Right lobe of liver (tissue), 6 donors: ENCODE measurements around the gene HIGD1C. TPM values are rescaled to one million over a fixed set of nuclear protein-coding genes. Genes with fewer than 3 reads are reported as not detected.
"Not testable (repeated sequence)": the region's sequence is repeated elsewhere in the genome, so short reads cannot be mapped to it uniquely, and the experiment has no call there.

Source experiments
- ATAC-seq, 4 donors: fragments of 200-7000 bp; cut with Tn5 transposase; one replicate each; pipeline ENCODE4 v1.9.1; 2020; ENCODE audit warnings: mild to moderate bottlenecking in 4 of 4, moderate library complexity in 4 of 4
- DNase-seq, 3 donors: peaks; one replicate each; pipeline ENCODE4 v3.0.0-alpha.2; 2020
- H3K27ac ChIP-seq, 3 donors: fragments of 200-600 bp; one replicate each; pipeline ENCODE4 v1.8.0; 2022
- H3K27me3 ChIP-seq, 2 donors: fragments of 200-600 bp; one replicate each; pipeline ENCODE4 v1.8.0; 2022
- H3K36me3 ChIP-seq, 4 donors: fragments of 200-600 bp; sonication (generic) in 1 of 4; one replicate each; pipeline versions ENCODE4 v1.5.1 to v1.8.0; 2017 to 2022; ENCODE audit warnings: control low read depth in 1 of 4
- H3K4me1 ChIP-seq, 4 donors: fragments of 200-600 bp; sonication (generic) in 1 of 4; one replicate each; pipeline versions ENCODE4 v1.5.1 to v1.8.0; 2017 to 2022; ENCODE audit warnings: control low read depth in 1 of 4
- H3K4me3 ChIP-seq, 3 donors: fragments of 200-600 bp; one replicate each; pipeline ENCODE4 v1.8.0; 2022
- H3K9me3 ChIP-seq, 4 donors: fragments of 200-600 bp; sonication (generic) in 1 of 4; one replicate each; pipeline versions ENCODE4 v1.5.1 to v1.8.0; 2017 to 2022; ENCODE audit warnings: control low read depth in 1 of 4
- POLR2A ChIP-seq: fragments of 450-650 bp; IDR thresholded peaks from one replicate; pipeline ENCODE4 v1.6.1; 2017; ENCODE audit warnings: antibody characterized with exemption, mild to moderate bottlenecking
- WGBS: methylation state at CpG from one replicate; pipeline ENCODE4 v1.1.6; 2018; ENCODE audit warnings: low coverage, low lambda C conversion rate; ENCODE audit not compliant: insufficient coverage; ENCODE audit errors: missing lambda C conversion rate; 5-methylcytosine and 5-hydroxymethylcytosine counted together
- intact Hi-C, 2 donors: fragments of 100-400 bp; cut with DNase I; formaldehyde crosslinking; loops; one replicate each; pipeline versions ENCODE4 v1.11.2 to v1.14.1; 2022
- small RNA-seq, 2 experiments: library from RNA; depleted of rRNA; stranded (forward); fragments of <200 nt; gene quantifications; one replicate each; pipeline ENCODE3, GENCODE V24; 2016
- total RNA-seq, 6 experiments: library from RNA; depleted of rRNA in 2 of 6; stranded (reverse); fragments of >200 nt in 2 of 6; fragmentation: NEBNext Ultra II Directional in 3 of 6; extraction: Animal tissue kit (Norgen Biotek cat#: 25700) in 3 of 6; gene quantifications; one replicate each; pipeline versions ENCODE4 v1.1.0 to v1.2.4, GENCODE V29; 2016 to 2023
- TF ChIP-seq, protein P1 (sequence below), 4 donors: fragments of 200-600 bp in 3 of 4; fragments of 450-650 bp in 1 of 4; IDR thresholded peaks; one replicate each; pipeline versions ENCODE4 v1.5.1 to v1.8.0; 2016 to 2022; ENCODE audit warnings: antibody characterized with exemption in 4 of 4, mild to moderate bottlenecking in 2 of 4
- donor health status: DM: no; HTN: yes; CAD: no.
- donor health status: DM: no; HTN: no; CAD: no.
- donor health status: DM: no; HTN: no; CAD: no.
- donor health status: DM: no; HTN: yes; CAD: no.
- donor health status: DM: no; HTN: yes; CAD: no.

The HIGD1C gene
- total RNA-seq, 6 experiments from 2014 or later = not detected

DNA sequence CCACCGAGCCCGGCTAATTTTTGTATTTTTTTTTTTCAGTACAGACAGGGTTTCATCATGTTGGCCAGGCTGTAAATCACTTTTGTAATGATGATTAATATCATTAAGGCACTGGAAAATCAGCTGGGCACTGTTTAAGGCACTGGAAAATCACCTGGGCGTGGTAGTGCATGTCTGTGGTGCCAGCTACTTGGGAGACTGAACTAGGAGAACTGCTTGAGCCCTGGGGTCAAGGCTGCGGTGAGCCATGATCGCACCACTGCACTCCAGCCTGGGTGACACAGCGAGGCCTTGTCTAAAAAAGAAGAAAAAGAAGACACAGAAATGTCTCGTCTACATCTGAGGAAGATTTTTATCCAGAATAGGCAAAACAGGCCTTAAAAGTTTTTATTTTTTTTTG, 61.1 kb downstream of the HIGD1C start:
- Histone ChIP-seq H3K36me3 (no peaks in the 10 kb centered on the region), H3K4me1 (peaks cover 0 to 4% (median 0%) of the 10 kb centered on the region in 4 donors), H3K27ac (no peak overlapping the region), H3K27me3 (no peaks in the 10 kb centered on the region), H3K9me3 (no peaks in the 10 kb centered on the region), H3K4me3 (no peak overlapping the region)
- no peak for TF ChIP-seq POLR2A
- TF ChIP-seq, protein P1, sequence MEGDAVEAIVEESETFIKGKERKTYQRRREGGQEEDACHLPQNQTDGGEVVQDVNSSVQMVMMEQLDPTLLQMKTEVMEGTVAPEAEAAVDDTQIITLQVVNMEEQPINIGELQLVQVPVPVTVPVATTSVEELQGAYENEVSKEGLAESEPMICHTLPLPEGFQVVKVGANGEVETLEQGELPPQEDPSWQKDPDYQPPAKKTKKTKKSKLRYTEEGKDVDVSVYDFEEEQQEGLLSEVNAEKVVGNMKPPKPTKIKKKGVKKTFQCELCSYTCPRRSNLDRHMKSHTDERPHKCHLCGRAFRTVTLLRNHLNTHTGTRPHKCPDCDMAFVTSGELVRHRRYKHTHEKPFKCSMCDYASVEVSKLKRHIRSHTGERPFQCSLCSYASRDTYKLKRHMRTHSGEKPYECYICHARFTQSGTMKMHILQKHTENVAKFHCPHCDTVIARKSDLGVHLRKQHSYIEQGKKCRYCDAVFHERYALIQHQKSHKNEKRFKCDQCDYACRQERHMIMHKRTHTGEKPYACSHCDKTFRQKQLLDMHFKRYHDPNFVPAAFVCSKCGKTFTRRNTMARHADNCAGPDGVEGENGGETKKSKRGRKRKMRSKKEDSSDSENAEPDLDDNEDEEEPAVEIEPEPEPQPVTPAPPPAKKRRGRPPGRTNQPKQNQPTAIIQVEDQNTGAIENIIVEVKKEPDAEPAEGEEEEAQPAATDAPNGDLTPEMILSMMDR (IDR thresholded peaks at IDR 0.05) = no peak
- intact Hi-C loops = no loop called here
- no peak for ATAC-seq
- DNase-seq = no peak
- 89% methylated on average over 7 of the region's 7 CpGs for WGBS

DNA sequence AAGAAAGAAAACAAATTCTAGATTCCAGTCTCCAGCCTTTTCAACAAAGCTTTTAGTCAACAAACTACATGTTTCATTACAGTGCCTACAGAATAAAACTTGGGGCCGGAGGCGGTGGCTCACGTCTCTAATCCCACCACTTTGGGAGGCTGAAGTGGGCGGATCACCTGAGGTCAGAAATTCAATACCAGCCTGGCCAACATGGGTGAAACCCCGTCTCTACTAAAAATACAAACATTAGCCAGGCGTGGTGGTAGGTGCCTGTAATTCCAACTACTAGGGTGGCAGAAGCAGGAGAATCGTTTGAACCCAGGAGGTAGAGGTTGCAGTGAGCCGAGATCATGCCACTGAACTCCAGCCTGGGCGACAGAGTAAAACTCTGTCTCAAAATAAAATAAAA, 62.1 kb downstream of the HIGD1C start:
- H3K4me1 ChIP-seq, H3K9me3 ChIP-seq, DNase-seq, H3K36me3 ChIP-seq, H3K4me3 ChIP-seq, H3K27me3 ChIP-seq, H3K27ac ChIP-seq, ATAC-seq, intact Hi-C loops: not testable (repeated sequence)
- 78% methylated on average over 8 of the region's 9 CpGs for WGBS

DNA sequence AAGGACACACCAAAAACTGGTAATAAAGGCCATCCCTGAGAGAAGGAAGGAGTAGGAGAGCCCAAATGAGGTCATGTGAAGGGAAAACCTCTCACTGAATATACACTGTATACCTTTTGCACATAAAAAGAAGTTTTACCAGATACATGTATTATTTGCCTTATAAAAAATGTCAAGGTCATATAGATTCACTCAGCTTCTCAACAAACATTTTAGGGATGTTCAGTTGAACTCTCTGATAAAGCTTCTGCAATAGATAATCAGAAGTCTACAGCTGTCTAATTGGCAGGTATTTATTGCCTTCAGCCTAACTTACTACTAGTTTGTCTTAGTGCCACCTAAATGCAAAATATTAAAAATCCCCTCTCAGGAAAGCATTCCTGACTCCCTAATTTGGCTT, 65.1 kb downstream of the HIGD1C start:
- intact Hi-C loops = no loop called here
- H3K27me3 ChIP-seq = no peaks in the 10 kb centered on the region
- H3K9me3 ChIP-seq = no peaks in the 10 kb centered on the region
- DNase-seq (no peak), ATAC-seq (no peak)
- H3K27ac ChIP-seq = no peak overlapping the region
- H3K36me3 ChIP-seq = no peaks in the 10 kb centered on the region
- no peak overlapping the region for H3K4me3 ChIP-seq
- peaks cover 0 to 14% (median 7%) of the 10 kb centered on the region in 4 donors for H3K4me1 ChIP-seq
- no peak for TF ChIP-seq POLR2A
- TF ChIP-seq, protein P1 (IDR thresholded peaks at IDR 0.05) = no peak

DNA sequence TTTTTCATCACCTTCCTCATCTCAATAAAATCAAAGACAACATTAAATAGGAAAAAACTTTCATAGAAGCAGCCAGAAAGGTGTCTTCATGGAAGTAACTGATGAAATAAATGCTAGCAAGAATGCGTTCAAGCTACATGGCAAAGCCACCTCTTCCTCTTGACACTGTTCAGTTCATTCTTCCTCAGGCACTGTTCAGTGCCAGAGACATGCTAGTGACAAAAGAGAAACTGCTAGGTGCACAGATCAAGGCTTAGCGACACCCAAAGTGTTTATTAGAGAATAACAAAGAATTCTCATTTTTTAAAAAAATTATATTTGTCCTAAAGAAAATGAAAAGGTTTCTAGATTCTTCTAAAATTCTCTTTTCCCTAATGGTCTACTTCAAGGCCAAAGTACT, 66.6 kb downstream of the HIGD1C start:
- intact Hi-C loops = no loop called here
- H3K4me1 ChIP-seq = peaks cover 0 to 28% (median 14%) of the 10 kb centered on the region in 4 donors
- WGBS = 88% methylated on average over 2 of the region's 2 CpGs

DNA sequence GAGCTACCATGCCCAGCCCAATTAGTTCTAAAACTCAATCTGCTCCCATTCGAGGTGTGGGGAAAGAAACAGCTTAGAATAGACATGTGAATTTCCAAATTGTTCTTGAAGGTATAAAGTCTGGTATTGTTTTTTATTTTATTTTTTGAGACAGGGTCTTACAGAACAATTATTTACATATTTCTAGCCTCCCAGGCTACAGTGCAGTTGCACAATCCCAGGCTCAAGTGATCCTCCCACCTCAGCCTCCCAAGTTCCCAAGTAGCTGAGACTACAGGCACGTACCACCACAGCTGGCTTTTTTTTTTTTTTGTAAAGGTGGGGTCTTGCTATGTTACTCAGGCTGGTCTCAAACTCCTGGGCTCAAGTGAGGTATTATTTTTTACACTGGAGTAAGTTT, 67.6 kb downstream of the HIGD1C start:
- intact Hi-C loops = no loop called here
- no peaks in the 10 kb centered on the region for H3K9me3 ChIP-seq
- peaks cover 0 to 29% (median 14%) of the 10 kb centered on the region in 4 donors for H3K4me1 ChIP-seq
- H3K36me3 ChIP-seq = no peaks in the 10 kb centered on the region
- ATAC-seq = no peak
- no peak for DNase-seq
- 78% methylated on average over 2 of the region's 2 CpGs for WGBS
- no peaks in the 10 kb centered on the region for H3K27me3 ChIP-seq
- H3K27ac ChIP-seq = no peak overlapping the region
- TF ChIP-seq POLR2A = no peak
- TF ChIP-seq, protein P1 (IDR thresholded peaks at IDR 0.05) = no peak
- no peak overlapping the region for H3K4me3 ChIP-seq

More for the DNA sequence above, 66.6 kb downstream of the HIGD1C start:
- Histone ChIP-seq H3K9me3 (no peaks in the 10 kb centered on the region), H3K27ac (no peak overlapping the region), H3K27me3 (no peaks in the 10 kb centered on the region), H3K36me3 (no peaks in the 10 kb centered on the region), H3K4me3 (no peak overlapping the region)
- no peak for TF ChIP-seq POLR2A
- ATAC-seq (no peak), DNase-seq (no peak)

Small RNA genes within 50 kb of the gene (small RNA-seq; reads per million reads assigned to genes)
- gene AC008121.1 (0 reads per million in 2 experiments), gene RF00019 (0 reads per million in 2 experiments), gene RNU6-87P (0 reads per million in 2 experiments)

Other genes starting within 250 kb of the HIGD1C start
- 10 to 100 TPM in 5 of 6 experiments, 1 to 10 TPM in 1; 7.3 to 19.9 (median 13.4) TPM for gene ATF1, start 188.4 kb upstream of the HIGD1C start, total RNA-seq
- not detected for gene TMPRSS12, start 109.6 kb upstream of the HIGD1C start, total RNA-seq
- gene SLC11A2, start 73.8 kb downstream of the HIGD1C start, total RNA-seq = 10 to 100 TPM; 27.8 to 51.6 (median 34.2) TPM
- 10 to 100 TPM; 22.1 to 35.6 (median 30.4) TPM for gene LETMD1, start 95.8 kb downstream of the HIGD1C start, total RNA-seq
- 1 to 10 TPM; 5.2 to 9.4 (median 6.7) TPM for gene CSRNP2, start 131.1 kb downstream of the HIGD1C start, total RNA-seq
- gene TFCP2, start 220.6 kb downstream of the HIGD1C start, total RNA-seq = 1 to 10 TPM; 6.3 to 9.4 (median 7.3) TPM